Left ventricle myocardium inferior (tissue), 1 donor: ENCODE results near the gene SEC23A. TPM values are rescaled to one million over a fixed set of nuclear protein-coding genes. Genes with fewer than 3 reads are reported as not detected.

Experiments used
- DNase-seq: peaks from one replicate; pipeline ENCODE4 v3.0.0-alpha.2; 2020
- H3K27ac ChIP-seq: fragments of 200-600 bp; replicated peaks from 2 replicates; pipeline ENCODE4 v1.8.0; 2021
- H3K27me3 ChIP-seq: fragments of 200-600 bp; 2 replicates; pipeline ENCODE4 v1.8.0; 2021; ENCODE audit warnings: low read depth
- H3K36me3 ChIP-seq: fragments of 200-600 bp; 2 replicates; pipeline ENCODE4 v1.8.0; 2021
- H3K4me1 ChIP-seq: fragments of 200-600 bp; 2 replicates; pipeline ENCODE4 v1.8.0; 2021
- H3K4me3 ChIP-seq: fragments of 200-600 bp; 2 replicates; pipeline ENCODE4 v1.8.0; 2021; ENCODE audit warnings: mild to moderate bottlenecking, moderate library complexity
- H3K9me3 ChIP-seq: fragments of 200-600 bp; replicated peaks from 2 replicates; pipeline ENCODE4 v1.8.0; 2021
- CTCF ChIP-seq: fragments of 200-600 bp; IDR thresholded peaks from 2 replicates; pipeline ENCODE4 v1.8.0; 2021; ENCODE audit warnings: antibody characterized with exemption, mild to moderate bottlenecking, borderline replicate concordance
- intact Hi-C: fragments of 100-400 bp; cut with micrococcal nuclease; formaldehyde crosslinking; loops from one replicate; pipeline ENCODE4 v1.11.0; 2022
- total RNA-seq: library from RNA; stranded (reverse); fragmentation: NEBNext Ultra II Directional; extraction: Animal tissue kit (Norgen Biotek cat#: 25700); gene quantifications from one replicate; pipeline ENCODE4 v1.2.1, GENCODE V29; 2021
- donor health status: DM: no; HTN: yes; CAD: no; lungs with severe emphysema.

SEC23A gene
- total RNA-seq, 1 donor from 2014 or later, result 75.0 TPM

DNA sequence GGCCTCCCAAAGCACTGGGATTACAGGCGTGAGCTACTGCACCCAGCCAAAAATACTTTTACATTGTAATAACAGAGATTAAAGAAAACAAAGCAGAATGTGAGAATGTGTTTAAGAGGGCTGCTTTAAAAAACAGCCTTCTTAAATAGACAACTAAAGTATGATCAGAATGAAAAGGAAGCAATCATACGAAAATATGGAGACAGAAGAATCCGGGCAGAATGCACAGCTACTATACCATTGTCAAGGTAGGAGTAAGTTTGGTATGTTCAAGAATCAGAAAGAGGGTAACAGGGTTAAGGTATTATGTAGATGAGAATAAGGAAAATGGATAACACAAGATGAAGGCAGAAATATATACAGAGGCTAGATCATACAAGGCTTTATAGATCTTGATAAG, 8.5 kb downstream of the SEC23A start:
- Histone ChIP-seq H3K4me3 (no peak overlapping the region), H3K27ac (no peak overlapping the region), H3K36me3 (peaks cover 60% of the 10 kb centered on the region), H3K9me3 (no peaks in the 10 kb centered on the region), H3K27me3 (no peaks in the 10 kb centered on the region), H3K4me1 (peaks cover 28% of the 10 kb centered on the region)
- intact Hi-C loops, result no loop called here
- no peak for TF ChIP-seq CTCF
- DNase-seq, result no peak

- DNase-seq, result no peak
- intact Hi-C loops, result no loop called here
- TF ChIP-seq CTCF, result no peak
- no peak overlapping the region for H3K4me3 ChIP-seq
- peaks cover under 1% of the 10 kb centered on the region for H3K4me1 ChIP-seq
- no peak overlapping the region for H3K27ac ChIP-seq
- H3K36me3 ChIP-seq, result peaks cover 82% of the 10 kb centered on the region
- H3K27me3 ChIP-seq, result no peaks in the 10 kb centered on the region
- H3K9me3 ChIP-seq, result no peaks in the 10 kb centered on the region
Measured at GRCh38 chr14:39091716-39092115, 11.3 kb downstream of the SEC23A start.

GRCh38 chr14:39090548-39091111, 12.4 kb downstream of the SEC23A start:
- Histone ChIP-seq H3K36me3 (peaks cover 89% of the 10 kb centered on the region), H3K4me3 (no peak overlapping the region), H3K27ac (no peak overlapping the region), H3K9me3 (no peaks in the 10 kb centered on the region), H3K4me1 (no peaks in the 10 kb centered on the region), H3K27me3 (no peaks in the 10 kb centered on the region)
- no peak for TF ChIP-seq CTCF
- no peak for DNase-seq
- intact Hi-C loops, result no loop called here

- no peaks in the 10 kb centered on the region for H3K4me1 ChIP-seq
- no peak overlapping the region for H3K27ac ChIP-seq
- no peak for DNase-seq
- intact Hi-C loops, result no loop called here
- no peak for TF ChIP-seq CTCF
- H3K4me3 ChIP-seq, result no peak overlapping the region
- H3K27me3 ChIP-seq, result no peaks in the 10 kb centered on the region
- no peaks in the 10 kb centered on the region for H3K9me3 ChIP-seq
- H3K36me3 ChIP-seq, result peaks cover 93% of the 10 kb centered on the region
Measured at GRCh38 chr14:39087493-39087892, 15.5 kb downstream of the SEC23A start.

- TF ChIP-seq CTCF, result no peak
- Histone ChIP-seq H3K27me3 (no peaks in the 10 kb centered on the region), H3K36me3 (peaks cover 91% of the 10 kb centered on the region), H3K9me3 (no peaks in the 10 kb centered on the region), H3K27ac (no peak overlapping the region), H3K4me1 (no peaks in the 10 kb centered on the region), H3K4me3 (no peak overlapping the region)
- intact Hi-C loops, result no loop called here
- DNase-seq, result no peak
Measured at GRCh38 chr14:39085933-39086332, 17.1 kb downstream of the SEC23A start.
